Skeletal muscle cell (primary cell): ENCODE measurements around the gene GLI2.

Source experiments
- DNase-seq: peaks from one replicate; pipeline ENCODE4 v3.0.0-alpha.2; 2010; ENCODE audit warnings: low read depth
- H3K4me3 ChIP-seq: 2 replicates; pipeline ENCODE4 v1.5.1; 2011; ENCODE audit warnings: low read depth, mild to moderate bottlenecking, control low read depth, low read length, moderate library complexity

The GLI2 gene

GRCh38 chr2:120710256-120710655 lies 25.4 kb upstream of the GLI2 start:
- peak; percentile 64 for DNase-seq
- no peak overlapping the region for H3K4me3 ChIP-seq

- H3K4me3 ChIP-seq, result no peak overlapping the region
- no peak for DNase-seq
Measured at GRCh38 chr2:120711694-120712093, 24.0 kb upstream of the GLI2 start.

- H3K4me3 ChIP-seq, result no peak overlapping the region
- DNase-seq, result no peak
Measured at GRCh38 chr2:120712180-120712681, 23.4 kb upstream of the GLI2 start.

- H3K4me3 ChIP-seq, result no peak overlapping the region
- no peak for DNase-seq
Measured at GRCh38 chr2:120715353-120715752, 20.3 kb upstream of the GLI2 start.

GRCh38 chr2:120715941-120716340 lies 19.7 kb upstream of the GLI2 start:
- no peak for DNase-seq
- no peak overlapping the region for H3K4me3 ChIP-seq

GRCh38 chr2:120716641-120717585 lies 18.8 kb upstream of the GLI2 start:
- H3K4me3 ChIP-seq, result no peak overlapping the region
- DNase-seq, result no peak

- no peak overlapping the region for H3K4me3 ChIP-seq
- DNase-seq, result no peak
Measured at GRCh38 chr2:120719491-120719890, 16.2 kb upstream of the GLI2 start.

- no peak overlapping the region for H3K4me3 ChIP-seq
- DNase-seq, result no peak
Measured at GRCh38 chr2:120720231-120720630, 15.4 kb upstream of the GLI2 start.

- no peak for DNase-seq
- no peak overlapping the region for H3K4me3 ChIP-seq
Measured at GRCh38 chr2:120720746-120721375, 14.8 kb upstream of the GLI2 start.

- DNase-seq, result no peak
- H3K4me3 ChIP-seq, result no peak overlapping the region
Measured at GRCh38 chr2:120722246-120722567, 13.5 kb upstream of the GLI2 start.

GRCh38 chr2:120722568-120723421 lies 12.9 kb upstream of the GLI2 start:
- H3K4me3 ChIP-seq, result no peak overlapping the region
- DNase-seq, result peak; percentile 70

GRCh38 chr2:120726245-120726644 lies 9.4 kb upstream of the GLI2 start:
- no peak for DNase-seq
- H3K4me3 ChIP-seq, result no peak overlapping the region

GRCh38 chr2:120729406-120730399 lies 6.0 kb upstream of the GLI2 start:
- peak overlapping the region; percentile 2 for H3K4me3 ChIP-seq
- no peak for DNase-seq

- no peak overlapping the region for H3K4me3 ChIP-seq
- DNase-seq, result no peak
Measured at GRCh38 chr2:120731175-120731574, 4.5 kb upstream of the GLI2 start.

- no peak overlapping the region for H3K4me3 ChIP-seq
- no peak for DNase-seq
Measured at GRCh38 chr2:120732506-120733237, 3.0 kb upstream of the GLI2 start.

GRCh38 chr2:120733238-120733932 lies 2.3 kb upstream of the GLI2 start:
- no peak overlapping the region for H3K4me3 ChIP-seq
- DNase-seq, result no peak

- DNase-seq, result no peak
- H3K4me3 ChIP-seq, result peak overlapping the region; percentile 81
Measured at GRCh38 chr2:120734930-120735651, 577 bp upstream of the GLI2 start.
